HG03060 (cell line): ENCODE data around the gene SMC1B.

Experiments used
- ATAC-seq: cut with Tn5 transposase; IDR thresholded peaks from one replicate; pipeline ENCODE4 v1.9.1; 2021; ENCODE audit warnings: low read depth, moderate number of reproducible peaks; ENCODE audit not compliant: unreplicated experiment

SMC1B gene

GRCh38 chr22:45324311-45324711 is 89.1 kb downstream of the SMC1B start:
- no peak for ATAC-seq

- no peak for ATAC-seq
These were observed 89.7 kb downstream of the SMC1B start for GRCh38 chr22:45323695-45324094.

- no peak for ATAC-seq
These were observed 90.4 kb downstream of the SMC1B start for GRCh38 chr22:45322873-45323525.

- no peak for ATAC-seq
These were observed 91.6 kb downstream of the SMC1B start for GRCh38 chr22:45321827-45322226.

- ATAC-seq = no peak
These were observed 92.9 kb downstream of the SMC1B start for GRCh38 chr22:45320357-45320976.

GRCh38 chr22:45319324-45319685 is 94.1 kb downstream of the SMC1B start:
- no peak for ATAC-seq

- peak; percentile 40 for ATAC-seq
These were observed 94.7 kb downstream of the SMC1B start for GRCh38 chr22:45318558-45319323.

GRCh38 chr22:45318168-45318557 is 95.2 kb downstream of the SMC1B start:
- peak; percentile 52 for ATAC-seq

GRCh38 chr22:45317551-45318167 is 95.7 kb downstream of the SMC1B start:
- no peak for ATAC-seq

GRCh38 chr22:45316796-45317526 is 96.4 kb downstream of the SMC1B start:
- no peak for ATAC-seq

- no peak for ATAC-seq
These were observed 98.6 kb downstream of the SMC1B start for GRCh38 chr22:45314786-45315185.

- ATAC-seq = no peak
These were observed 99.2 kb downstream of the SMC1B start for GRCh38 chr22:45314054-45314721.

GRCh38 chr22:45312856-45313255 is 100.5 kb downstream of the SMC1B start:
- no peak for ATAC-seq

GRCh38 chr22:45312415-45312814 is 101.0 kb downstream of the SMC1B start:
- no peak for ATAC-seq

GRCh38 chr22:45310977-45311531 is 102.3 kb downstream of the SMC1B start:
- ATAC-seq = no peak

GRCh38 chr22:45310331-45310976 is 102.9 kb downstream of the SMC1B start:
- ATAC-seq = no peak

- ATAC-seq = peak; percentile 45
These were observed 103.8 kb downstream of the SMC1B start, which contains the start of gene FAM118A for GRCh38 chr22:45309422-45310227. Gene FAM118A (plus strand): TSS chr22:45309934. CDS start chr22:45322380, 12,446 bp downstream.

- no peak for ATAC-seq
These were observed 104.4 kb downstream of the SMC1B start for GRCh38 chr22:45308957-45309421.
